GM18951 (cell line): ENCODE measurements around the gene BMPR2.
"Not testable (repeated sequence)": the region's sequence is repeated elsewhere in the genome, so short reads cannot be mapped to it uniquely, and the experiment has no call there.

Experiments
- POLR2A ChIP-seq: IDR thresholded peaks from 4 replicates; pipeline ENCODE4 v1.6.1; 2011; ENCODE audit warnings: mild to moderate bottlenecking; ENCODE audit not compliant: insufficient read length, insufficient read depth; ENCODE audit errors: extremely low read depth
- in situ Hi-C: fragments of 300-500 bp; cut with MboI; formaldehyde crosslinking; loops from one replicate; pipeline ENCODE4 v1.12.0; 2022; ENCODE audit warnings: low sequenced_read_pairs, mixed read lengths, inconsistent platforms; ENCODE audit not compliant: unreplicated experiment

BMPR2 gene

DNA sequence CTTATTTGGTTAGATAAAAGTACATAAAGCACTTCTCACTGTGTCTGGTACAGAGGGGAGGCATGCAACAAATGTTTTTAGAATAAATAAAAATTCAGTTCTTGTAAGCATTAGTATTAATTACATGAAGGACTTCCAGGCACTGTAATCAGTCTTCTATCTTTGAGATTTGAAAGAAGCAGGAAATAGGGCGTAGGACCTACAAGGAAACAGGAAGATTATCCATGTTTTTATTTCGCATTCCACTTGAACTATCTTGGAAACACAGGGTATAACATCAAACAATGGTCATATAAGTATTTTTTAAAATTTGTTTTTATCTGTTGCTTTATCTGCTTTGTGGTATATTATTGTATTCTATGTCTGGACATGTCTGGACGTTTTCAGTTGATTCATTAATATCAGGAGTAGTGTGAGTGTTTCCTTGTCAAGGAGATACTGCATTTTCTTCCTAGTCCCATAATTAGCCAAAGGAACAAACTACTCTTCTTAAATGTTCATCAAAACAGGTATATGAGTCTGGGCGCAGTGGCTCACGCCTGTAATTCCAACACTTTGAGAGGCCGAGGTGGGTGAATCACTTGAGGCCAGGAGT lies 32.5 kb downstream of the BMPR2 start:
- in situ Hi-C loops: no loop called here
- TF ChIP-seq POLR2A: no peak

GRCh38 chr2:202410092-202410491 lies 34.0 kb downstream of the BMPR2 start:
- TF ChIP-seq POLR2A: no peak
- in situ Hi-C loops: no loop called here

GRCh38 chr2:202411097-202411496 lies 35.0 kb downstream of the BMPR2 start:
- in situ Hi-C loops: no loop called here
- TF ChIP-seq POLR2A: no peak

DNA sequence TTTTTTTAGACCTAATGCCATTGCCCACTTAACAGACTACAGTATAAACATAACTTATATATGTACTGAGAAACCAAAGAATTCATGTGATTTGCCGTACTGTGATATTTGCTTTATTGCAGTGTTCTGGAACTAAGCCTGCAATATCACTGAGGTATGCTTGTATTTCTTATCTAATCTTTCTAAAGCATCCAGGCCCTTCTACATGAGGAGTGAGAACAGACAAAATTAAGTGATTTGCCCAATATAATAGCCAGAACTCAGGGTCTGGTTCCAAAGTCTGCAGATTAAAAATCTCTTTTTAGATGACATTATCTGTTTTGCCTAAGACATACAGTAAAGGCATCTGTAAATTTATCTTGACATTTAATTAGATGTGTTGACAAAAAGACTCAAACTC lies 41.9 kb downstream of the BMPR2 start:
- no peak for TF ChIP-seq POLR2A
- in situ Hi-C loops: no loop called here

- no peak for TF ChIP-seq POLR2A
- in situ Hi-C loops: no loop called here
Measured at GRCh38 chr2:202418511-202418910, 42.4 kb downstream of the BMPR2 start.

DNA sequence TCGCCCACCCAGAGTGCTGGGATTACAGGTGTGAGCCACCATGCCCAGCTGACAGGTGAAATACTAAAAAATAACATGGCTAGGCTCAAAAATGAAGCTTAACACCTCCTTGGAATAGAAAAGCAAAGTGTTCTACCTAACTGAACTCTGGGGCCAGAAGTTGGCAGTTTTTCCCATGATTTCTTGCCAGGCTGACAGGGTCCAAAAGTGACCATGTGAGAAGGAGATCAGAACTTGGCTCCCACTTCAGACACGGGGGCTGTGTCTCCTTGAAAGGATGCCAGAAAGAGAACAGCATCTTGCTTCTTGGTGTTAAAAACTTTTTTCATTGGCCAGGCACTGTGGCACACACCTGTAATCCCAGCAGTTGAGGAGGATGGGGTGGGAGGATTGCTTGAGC lies 47.0 kb downstream of the BMPR2 start:
- in situ Hi-C loops: no loop called here
- no peak for TF ChIP-seq POLR2A

DNA sequence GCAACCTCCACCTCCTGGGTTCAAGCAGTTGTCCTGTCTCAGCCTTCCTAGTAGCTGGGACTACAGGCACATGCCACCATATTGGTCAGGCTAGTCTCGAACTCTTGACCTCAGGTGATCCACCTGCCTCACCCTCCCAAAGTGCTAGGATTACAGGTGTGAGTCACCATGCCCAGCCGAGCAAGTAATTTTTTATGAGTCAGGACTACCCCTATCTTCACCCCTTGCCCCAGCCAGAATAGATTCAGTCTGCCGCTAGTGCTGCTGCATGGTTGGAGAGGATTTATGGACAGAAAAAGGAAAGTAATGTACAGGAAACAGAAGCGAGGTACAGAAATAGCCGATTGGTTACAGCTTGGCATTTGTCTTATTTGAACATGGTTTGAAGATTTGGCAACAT lies 48.9 kb downstream of the BMPR2 start:
- TF ChIP-seq POLR2A: no peak
- in situ Hi-C loops: no loop called here

GRCh38 chr2:202426751-202427150 lies 50.6 kb downstream of the BMPR2 start:
- no peak for TF ChIP-seq POLR2A
- in situ Hi-C loops: no loop called here

DNA sequence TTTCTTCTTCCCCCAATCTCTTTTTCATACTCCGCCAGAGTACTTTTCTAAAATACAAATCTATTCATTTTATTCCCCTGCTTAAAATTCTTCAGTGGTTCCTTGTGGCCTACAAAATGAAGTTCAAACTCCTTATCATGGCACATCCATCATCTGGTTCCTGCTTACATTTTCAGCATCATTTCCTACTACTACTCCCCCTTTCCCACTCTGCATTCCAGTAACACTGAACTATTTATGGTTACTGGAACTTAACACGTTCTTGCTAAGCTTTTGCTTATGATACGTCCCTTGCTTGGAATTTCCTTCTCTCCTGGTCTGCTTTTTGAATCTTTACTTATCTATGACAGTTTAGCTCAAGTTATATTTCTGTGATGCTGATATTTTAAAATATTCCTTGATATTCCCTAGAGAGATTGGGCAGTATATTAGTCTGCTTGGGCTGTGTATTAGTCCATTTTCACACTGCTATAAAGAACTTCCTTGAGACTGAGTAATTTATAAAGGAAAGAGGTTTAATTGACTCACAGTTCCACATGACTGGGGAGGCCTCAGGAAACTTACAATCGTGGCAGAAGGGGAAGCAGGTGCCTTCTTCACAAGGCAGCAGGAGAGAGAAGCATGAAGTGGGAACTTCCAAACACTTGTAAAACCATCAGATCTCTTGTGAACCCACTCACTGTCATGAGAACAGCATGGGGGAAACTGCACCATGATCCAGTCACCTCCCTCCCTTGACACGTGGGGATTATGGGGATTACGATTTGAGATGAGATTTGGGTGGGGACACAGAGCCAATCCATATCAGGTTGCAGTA lies 53.2 kb downstream of the BMPR2 start:
- in situ Hi-C loops: no loop called here
- no peak for TF ChIP-seq POLR2A

GRCh38 chr2:202432776-202433175 lies 56.6 kb downstream of the BMPR2 start:
- no peak for TF ChIP-seq POLR2A
- in situ Hi-C loops: no loop called here

- in situ Hi-C loops: no loop called here
- no peak for TF ChIP-seq POLR2A
Measured at GRCh38 chr2:202434472-202434871, 58.3 kb downstream of the BMPR2 start.

- in situ Hi-C loops: no loop called here
- no peak for TF ChIP-seq POLR2A
Measured at GRCh38 chr2:202436626-202437025, 60.5 kb downstream of the BMPR2 start.

DNA sequence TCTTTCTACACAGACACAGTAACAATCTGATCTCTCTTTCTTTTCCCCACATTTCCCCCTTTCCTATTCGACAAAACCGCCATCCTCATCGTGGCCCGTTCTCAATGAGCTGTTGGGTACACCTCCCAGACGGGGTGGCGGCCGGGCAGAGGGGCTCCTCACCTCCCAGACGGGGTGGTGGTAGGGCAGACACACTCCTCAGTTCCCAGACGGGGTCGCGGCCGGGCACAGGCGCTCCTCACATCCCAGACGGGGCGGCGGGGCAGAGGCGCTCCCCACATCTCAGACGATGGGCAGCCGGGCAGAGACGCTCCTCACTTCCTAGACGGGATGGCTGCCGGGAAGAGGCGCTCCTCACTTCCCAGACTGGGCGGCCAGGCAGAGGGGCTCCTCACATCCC lies 64.0 kb downstream of the BMPR2 start:
- in situ Hi-C loops: not testable (repeated sequence)

- no peak for TF ChIP-seq POLR2A
- in situ Hi-C loops: no loop called here
Measured at GRCh38 chr2:202442882-202443281, 66.8 kb downstream of the BMPR2 start.
